HG03558 (cell line): ENCODE results near the gene AOAH.
A peak's percentile ranks its signal among the peaks of the same experiment; 100 is the strongest.

Experiments
- ATAC-seq: cut with Tn5 transposase; IDR thresholded peaks from one replicate; pipeline ENCODE4 v1.9.1; 2021; ENCODE audit warnings: moderate number of reproducible peaks; ENCODE audit not compliant: unreplicated experiment; ENCODE audit errors: extremely low read depth

AOAH gene

DNA sequence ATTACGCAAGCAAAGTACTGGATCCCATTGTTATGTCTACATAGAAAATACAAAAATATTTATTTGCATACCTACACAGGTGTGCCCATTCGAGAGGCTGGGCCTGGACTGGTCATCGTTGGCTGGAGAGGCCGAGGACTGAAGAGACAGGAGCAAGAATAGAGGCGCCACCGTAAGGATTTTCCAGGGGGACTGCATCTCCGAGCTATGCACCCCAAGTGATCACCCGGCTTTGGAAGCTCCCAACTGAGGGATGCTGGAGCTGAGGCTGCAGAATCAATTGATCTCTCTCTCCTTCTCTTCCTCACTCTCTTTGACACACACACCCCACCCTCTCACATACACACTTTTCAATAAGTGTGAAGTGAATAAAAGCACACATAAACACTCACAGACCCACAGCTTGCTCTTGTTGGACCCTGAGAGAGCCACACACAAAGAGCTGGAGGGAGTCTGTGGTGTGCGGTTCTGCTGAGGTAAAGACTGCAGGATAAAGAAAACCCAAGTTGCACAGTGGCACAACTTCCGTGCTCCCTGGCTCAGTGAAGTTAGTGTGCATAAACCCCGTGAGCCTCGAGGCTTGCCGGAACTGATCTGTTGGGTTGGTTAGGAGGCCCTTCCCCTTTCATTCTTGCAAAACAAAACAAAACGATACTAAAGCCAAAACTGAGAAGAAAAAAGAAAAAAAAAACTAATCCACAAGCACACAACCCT is at the start of gene AOAH:
Gene AOAH, minus strand, starts transcription at position 544 of the 714 bp plus-strand sequence. Its CDS starts 346 bp downstream, at position 198.
- ATAC-seq: peak; percentile 87

DNA sequence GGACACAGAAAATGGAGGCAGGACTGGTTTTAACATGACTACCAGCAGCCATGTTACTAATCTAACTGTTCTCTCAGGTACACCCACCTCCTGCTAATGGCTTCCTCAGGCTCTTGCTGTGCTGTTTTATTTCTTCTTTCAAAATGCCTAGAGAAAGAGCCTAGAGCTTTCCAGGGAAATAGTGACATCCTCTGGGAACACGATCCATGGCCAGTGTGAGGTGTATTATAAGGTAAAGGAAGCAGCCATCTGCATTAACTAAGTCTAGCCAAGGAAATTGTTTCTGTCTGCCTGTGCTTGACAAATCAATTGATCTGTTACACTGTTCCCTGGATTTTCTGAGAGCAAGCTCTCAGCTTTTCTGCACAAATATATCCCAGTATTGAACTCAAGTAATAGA is 42.2 kb upstream of the AOAH start:
- no peak for ATAC-seq

DNA sequence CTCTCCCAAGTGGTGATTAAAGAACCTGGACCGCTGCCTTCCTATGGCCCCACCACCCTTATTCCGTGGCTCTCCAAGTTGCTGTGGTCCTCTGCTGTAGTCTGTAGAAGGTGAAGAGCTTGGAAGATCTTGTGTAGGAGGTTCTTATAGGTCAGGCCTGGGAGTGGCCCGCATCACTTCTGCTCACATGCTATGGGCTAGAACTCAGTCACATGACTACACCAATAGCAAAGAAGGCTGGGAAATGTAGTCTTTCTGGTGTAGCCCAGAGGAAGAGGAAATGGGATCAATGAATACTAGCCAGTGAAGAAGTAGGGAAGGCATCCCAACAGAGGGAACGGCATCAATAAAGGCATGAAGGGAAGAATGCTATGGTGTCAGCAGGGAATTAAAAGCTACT is 41.3 kb upstream of the AOAH start:
- ATAC-seq: no peak

- no peak for ATAC-seq
Observed at GRCh38 chr7:36764929-36765328, 40.6 kb upstream of the AOAH start.

- no peak for ATAC-seq
Observed at GRCh38 chr7:36763132-36763816, 39.0 kb upstream of the AOAH start.

- no peak for ATAC-seq
Observed at GRCh38 chr7:36762394-36762793, 38.1 kb upstream of the AOAH start.

- ATAC-seq: no peak
Observed at GRCh38 chr7:36761835-36762234, 37.5 kb upstream of the AOAH start.

GRCh38 chr7:36760856-36761762 is 36.8 kb upstream of the AOAH start:
- no peak for ATAC-seq

DNA sequence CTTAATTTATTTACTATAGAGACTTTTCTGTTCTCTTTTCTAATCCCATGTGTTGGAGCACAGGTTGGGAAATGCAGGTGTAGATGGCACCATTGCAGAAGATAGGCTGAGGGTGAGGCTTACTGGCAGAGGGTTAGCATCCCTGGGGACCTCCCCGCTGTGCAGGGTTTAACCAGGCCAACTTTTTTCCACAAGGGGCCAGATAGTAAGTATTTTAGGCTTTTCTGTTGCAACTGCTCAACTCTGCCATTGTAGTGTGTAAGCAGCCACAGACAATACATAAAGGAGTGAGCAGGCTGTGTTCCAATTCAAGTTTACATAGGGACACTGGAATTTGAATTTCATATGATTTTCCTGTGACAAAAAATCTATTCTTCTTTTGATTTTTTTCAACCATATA is 34.6 kb upstream of the AOAH start:
- no peak for ATAC-seq

DNA sequence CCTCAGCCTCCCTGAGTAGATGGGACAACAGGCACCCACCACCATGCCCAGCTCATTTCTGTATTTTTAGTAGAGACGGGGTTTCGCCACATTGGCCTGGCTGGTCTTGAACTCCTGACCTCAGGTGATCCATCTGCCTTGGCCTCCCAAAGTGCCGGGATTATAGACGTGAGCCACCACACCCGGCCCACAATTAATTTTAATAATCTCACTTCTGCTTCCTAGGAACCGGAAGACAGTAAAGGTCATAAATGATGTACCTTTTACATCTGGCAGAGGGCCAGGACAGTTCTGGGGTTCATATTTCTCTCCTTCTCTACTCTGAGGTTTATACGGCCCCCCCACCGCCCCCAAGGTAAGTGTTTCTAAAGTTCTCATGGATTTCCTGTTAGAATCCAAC is 31.2 kb upstream of the AOAH start:
- no peak for ATAC-seq

- no peak for ATAC-seq
Observed at GRCh38 chr7:36752026-36752711, 27.9 kb upstream of the AOAH start.

- no peak for ATAC-seq
Observed at GRCh38 chr7:36750451-36750850, 26.2 kb upstream of the AOAH start.

DNA sequence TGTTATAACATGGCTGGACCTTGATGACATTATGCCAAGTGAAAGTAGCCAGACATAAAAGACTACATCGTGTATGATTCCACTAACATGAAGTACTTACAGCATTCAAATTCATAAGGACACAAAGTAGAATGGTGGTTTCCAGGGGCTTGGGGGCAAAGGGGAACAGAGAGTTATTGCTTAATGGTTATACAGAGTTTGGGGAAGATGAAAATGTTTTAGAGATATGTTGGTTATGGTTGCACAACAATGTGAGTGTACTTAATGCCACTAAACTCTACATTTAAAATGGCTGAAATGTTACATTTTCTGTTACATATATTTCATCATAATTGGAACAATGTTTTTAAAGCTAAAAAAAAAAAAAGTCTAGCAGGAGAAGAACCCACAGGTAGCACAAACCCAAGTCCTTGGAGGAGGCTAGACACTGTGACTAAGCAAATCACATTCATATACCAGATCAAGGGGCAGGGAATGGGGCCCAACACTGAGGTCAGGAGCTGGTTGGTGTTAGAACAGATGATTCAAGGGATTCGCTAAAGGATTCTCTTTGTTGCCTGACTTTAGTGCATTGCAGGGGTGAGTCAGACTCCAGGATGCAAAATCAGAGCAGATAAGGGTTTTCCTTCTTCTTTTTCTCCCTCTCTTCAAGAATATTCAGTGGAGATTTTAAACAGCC is 25.1 kb upstream of the AOAH start:
- ATAC-seq: no peak

GRCh38 chr7:36748017-36748487 is 23.8 kb upstream of the AOAH start:
- ATAC-seq: no peak

- ATAC-seq: no peak
Observed at GRCh38 chr7:36747280-36748016, 23.2 kb upstream of the AOAH start.

DNA sequence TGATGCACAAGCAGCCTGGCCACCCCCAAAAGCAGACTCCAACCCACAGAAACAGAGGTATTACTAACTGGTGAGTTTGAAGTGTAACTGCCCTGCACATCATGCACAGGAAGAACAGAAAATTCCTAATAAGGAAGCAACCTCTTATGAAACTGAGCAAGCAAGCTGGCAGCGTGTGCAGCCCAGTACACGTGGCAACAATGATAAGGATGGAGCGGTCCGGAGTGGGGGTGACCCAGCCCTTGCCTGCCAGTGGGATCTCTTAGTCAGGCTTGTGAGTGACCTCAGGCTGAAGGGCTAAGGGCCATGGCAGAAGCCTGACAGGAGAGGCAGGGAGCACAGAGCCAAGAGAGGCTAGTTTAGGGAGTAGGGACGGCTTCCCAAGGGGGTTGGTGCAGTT is 22.1 kb upstream of the AOAH start:
- no peak for ATAC-seq

- no peak for ATAC-seq
Observed at GRCh38 chr7:36742911-36743775, 18.8 kb upstream of the AOAH start.

- no peak for ATAC-seq
Observed at GRCh38 chr7:36741866-36742265, 17.6 kb upstream of the AOAH start.
